H1 (cell line): ENCODE measurements around the gene PDZRN3. TPM values are rescaled to one million over a fixed set of nuclear protein-coding genes. Genes with fewer than 3 reads are reported as not detected.

Experiments used
- CTCF ChIA-PET: fragments of 300-600 bp; sonication (Branson Sonifier 250); formaldehyde crosslinking; loops from one replicate; lab custom pipeline; 2021; ENCODE audit not compliant: partially characterized antibody; lab: Charles Lee
- POLR2A ChIA-PET: fragments of 300-600 bp; sonication (Branson Sonifier 250); formaldehyde crosslinking; loops from one replicate; lab custom pipeline; 2021; ENCODE audit warnings: inconsistent platforms; ENCODE audit not compliant: partially characterized antibody; lab: Charles Lee
- DNase-seq, 2 experiments: peaks; one replicate each; pipeline versions ENCODE4 v3.0.0 to v3.0.0-alpha.2; 2010 to 2022; ENCODE audit warnings: low spot score in 2 of 2, low read depth in 1 of 2, mixed read lengths in 1 of 2
- FAIRE-seq: peaks from 2 replicates; lab custom pipeline; 2011; peaks lifted over from hg19 to GRCh38; lab: Jason Lieb, UNC
- H2AFZ ChIP-seq: 2 replicates; pipeline ENCODE4 v1.8.1; 2012; ENCODE audit warnings: low read length, inconsistent platforms
- H2AK5ac ChIP-seq: 2 replicates; pipeline ENCODE4 v1.6.1; 2013; ENCODE audit warnings: low read depth, low read length
- H2BK120ac ChIP-seq: replicated peaks from 2 replicates; pipeline ENCODE3; 2013; ENCODE audit warnings: low read depth, low read length, inconsistent platforms
- H2BK12ac ChIP-seq: 2 replicates; pipeline ENCODE4 v1.6.1; 2013; ENCODE audit warnings: low read depth, low read length
- H2BK15ac ChIP-seq: 2 replicates; pipeline ENCODE4 v1.6.1; 2013; ENCODE audit warnings: low read length
- H2BK20ac ChIP-seq: 2 replicates; pipeline ENCODE4 v1.6.1; 2013; ENCODE audit warnings: low read length
- H2BK5ac ChIP-seq: 2 replicates; pipeline ENCODE4 v1.6.1; 2013; ENCODE audit warnings: low read depth, low read length
- H3K14ac ChIP-seq: 2 replicates; pipeline ENCODE4 v1.6.1; 2013; ENCODE audit warnings: inconsistent platforms; ENCODE audit not compliant: insufficient read length
- H3K18ac ChIP-seq: 2 replicates; pipeline ENCODE4 v1.6.1; 2013; ENCODE audit warnings: low read length; ENCODE audit errors: extremely low read depth
- H3K23ac ChIP-seq: 2 replicates; pipeline ENCODE4 v1.6.1; 2013; ENCODE audit warnings: inconsistent platforms; ENCODE audit not compliant: insufficient read length
- H3K23me2 ChIP-seq: 2 replicates; pipeline ENCODE4 v1.6.1; 2013; ENCODE audit warnings: low read depth, low read length
- H3K27ac ChIP-seq: 2 replicates; pipeline ENCODE4 v1.6.1; 2011; ENCODE audit warnings: low read depth, low read length, inconsistent platforms
- H3K27me3 ChIP-seq, 4 experiments: replicated peaks in 1 of 4; 1 replicate in 1 of 4; 2 replicates in 3 of 4; pipeline versions ENCODE4 v1.6.1 to v1.8.1; 2011 to 2013; ENCODE audit warnings: low read length in 3 of 4, mild to moderate bottlenecking in 3 of 4, inconsistent platforms in 2 of 4, mixed read lengths in 2 of 4, moderate library complexity in 1 of 4; ENCODE audit not compliant: control insufficient read depth in 3 of 4, insufficient read depth in 3 of 4; ENCODE audit errors: extremely low read depth in 1 of 4
- H3K36me3 ChIP-seq, 4 experiments: 2 replicates each; pipeline versions ENCODE4 v1.6.1 to v1.8.1; 2011 to 2013; ENCODE audit warnings: mild to moderate bottlenecking in 4 of 4, low read length in 3 of 4, moderate library complexity in 2 of 4, control low read depth in 1 of 4, inconsistent platforms in 1 of 4; ENCODE audit not compliant: insufficient read depth in 4 of 4, control insufficient read depth in 2 of 4
- H3K4ac ChIP-seq: replicated peaks from 2 replicates; pipeline ENCODE3; 2013; ENCODE audit warnings: low read length, low read depth, mixed read lengths, inconsistent platforms; ENCODE audit not compliant: insufficient read length
- H3K4me1 ChIP-seq, 4 experiments: replicated peaks in 1 of 4; 1 replicate in 1 of 4; 2 replicates in 3 of 4; pipeline versions ENCODE4 v1.6.1 to v1.8.1; 2011 to 2013; ENCODE audit warnings: low read length in 3 of 4, inconsistent platforms in 2 of 4, mixed read lengths in 1 of 4; ENCODE audit not compliant: insufficient read depth in 4 of 4, control insufficient read depth in 3 of 4
- H3K4me2 ChIP-seq, 2 experiments: 2 replicates each; pipeline versions ENCODE4 v1.6.1 to v1.8.1; 2011 to 2013; ENCODE audit warnings: low read depth in 2 of 2, low read length in 2 of 2, control low read depth in 1 of 2, inconsistent platforms in 1 of 2, mild to moderate bottlenecking in 1 of 2; ENCODE audit not compliant: insufficient read depth in 1 of 2
- H3K4me3 ChIP-seq, 4 experiments: fragments of 200-600, 300-600 bp in 1 of 4; sonication (generic), shearing (Covaris generic), sonication (Bioruptor Twin) in 1 of 4; 2 replicates each; pipeline versions ENCODE4 v1.5.1 to v1.8.1; 2011 to 2016; ENCODE audit warnings: low read length in 4 of 4, low read depth in 3 of 4, control low read depth in 2 of 4, inconsistent platforms in 2 of 4, mild to moderate bottlenecking in 2 of 4, mixed read lengths in 1 of 4, moderate library complexity in 1 of 4; ENCODE audit not compliant: insufficient read depth in 2 of 4; ENCODE audit errors: extremely low read depth in 1 of 4
- H3K56ac ChIP-seq: replicated peaks from 2 replicates; pipeline ENCODE3; 2013; ENCODE audit warnings: low read depth, mild to moderate bottlenecking, mixed read lengths, low read length, inconsistent platforms; ENCODE audit not compliant: insufficient read length
- H3K79me1 ChIP-seq: 2 replicates; pipeline ENCODE4 v1.6.1; 2013; ENCODE audit warnings: low read depth, low read length, control low read depth
- H3K79me2 ChIP-seq, 2 experiments: 2 replicates each; pipeline versions ENCODE4 v1.6.1 to v1.8.1; 2012 to 2013; ENCODE audit warnings: low read length in 2 of 2, mild to moderate bottlenecking in 2 of 2, inconsistent platforms in 1 of 2; ENCODE audit not compliant: insufficient read depth in 2 of 2, control insufficient read depth in 1 of 2
- H3K9ac ChIP-seq, 4 experiments: replicated peaks in 1 of 4; 1 replicate in 1 of 4; 2 replicates in 3 of 4; pipeline versions ENCODE4 v1.6.1 to v1.8.1; 2011 to 2013; ENCODE audit warnings: low read depth in 3 of 4, low read length in 3 of 4, control low read depth in 2 of 4, mild to moderate bottlenecking in 2 of 4, moderate library complexity in 2 of 4, inconsistent platforms in 1 of 4; ENCODE audit errors: extremely low read depth in 1 of 4
- H3K9me3 ChIP-seq, 2 experiments: 2 replicates each; pipeline versions ENCODE4 v1.6.1 to v1.8.1; 2012 to 2013; ENCODE audit warnings: mild to moderate bottlenecking in 2 of 2, moderate library complexity in 2 of 2, control low read depth in 1 of 2, inconsistent platforms in 1 of 2, low read depth in 1 of 2, low read length in 1 of 2, mixed read lengths in 1 of 2; ENCODE audit not compliant: insufficient read depth in 2 of 2
- H4K20me1 ChIP-seq, 2 experiments: replicated peaks in 1 of 2; 2 replicates each; pipeline versions ENCODE3 to v1.8.1; 2011 to 2013; ENCODE audit warnings: inconsistent platforms in 2 of 2, low read length in 2 of 2, mild to moderate bottlenecking in 1 of 2; ENCODE audit not compliant: insufficient read depth in 2 of 2, control insufficient read depth in 1 of 2
- H4K5ac ChIP-seq: 2 replicates; pipeline ENCODE4 v1.6.1; 2013; ENCODE audit warnings: low read length, low read depth, mixed read lengths, inconsistent platforms; ENCODE audit not compliant: insufficient read length
- H4K8ac ChIP-seq: 2 replicates; pipeline ENCODE4 v1.8.0; 2013; ENCODE audit warnings: mild to moderate bottlenecking, moderate library complexity, low read length, inconsistent platforms; ENCODE audit not compliant: insufficient read depth; ENCODE audit errors: extremely low read depth
- H4K91ac ChIP-seq: replicated peaks from 2 replicates; pipeline ENCODE3; 2013; ENCODE audit warnings: low read length, mixed read lengths, inconsistent platforms; ENCODE audit not compliant: insufficient read length
- BRCA1 ChIP-seq: IDR thresholded peaks from 2 replicates; pipeline ENCODE4 v1.6.1; 2012; ENCODE audit warnings: low read depth, low read length, improper control_type of control experiment
- EZH2 ChIP-seq: fragments of 200-600 bp; sonication (generic); IDR thresholded peaks from 2 replicates; pipeline ENCODE4 v1.7.1; 2012; ENCODE audit warnings: low read depth, mild to moderate bottlenecking, moderate library complexity, low read length, inconsistent platforms; ENCODE audit not compliant: severe bottlenecking
- JUND ChIP-seq: IDR thresholded peaks from 2 replicates; pipeline ENCODE4 v1.6.1; 2011; ENCODE audit warnings: mild to moderate bottlenecking, improper control_type of control experiment, low read length
- MAFK ChIP-seq: IDR thresholded peaks from 2 replicates; pipeline ENCODE4 v1.6.1; 2012; ENCODE audit warnings: low read depth, mild to moderate bottlenecking, improper control_type of control experiment, low read length
- NANOG ChIP-seq: IDR thresholded peaks from 2 replicates; pipeline ENCODE4 v1.6.1; 2011; ENCODE audit warnings: low read length, low read depth, mild to moderate bottlenecking, inconsistent platforms; ENCODE audit not compliant: insufficient read depth, poor library complexity, severe bottlenecking
- RNF2 ChIP-seq: fragments of 200-900, 300-1000 bp; sonication (generic); IDR thresholded peaks from 2 replicates; pipeline ENCODE4 v1.7.1; 2016; ENCODE audit warnings: borderline replicate concordance, low read depth, mild to moderate bottlenecking, antibody characterized with exemption, low read length; ENCODE audit not compliant: poor library complexity, severe bottlenecking; ENCODE audit errors: missing control alignments
- SIX5 ChIP-seq: IDR thresholded peaks from 2 replicates; pipeline ENCODE4 v1.6.1; 2011; ENCODE audit warnings: mild to moderate bottlenecking, low read depth, low read length
- TCF12 ChIP-seq: IDR thresholded peaks from 2 replicates; pipeline ENCODE4 v1.6.1; 2011; ENCODE audit warnings: low read depth, mild to moderate bottlenecking, low read length
- WGBS, 2 experiments: shearing (Covaris generic) in 1 of 2; methylation state at CpG; one replicate each; pipeline versions ENCODE4 v1.1.6 to v1.1.7; 2013 to 2015; ENCODE audit warnings: low lambda C conversion rate in 2 of 2, mixed read lengths in 2 of 2, inconsistent platforms in 1 of 2, low coverage in 1 of 2, missing lambda C conversion rate in 1 of 2; ENCODE audit not compliant: insufficient replicate concordance in 2 of 2, insufficient coverage in 1 of 2, insufficient read length in 1 of 2; ENCODE audit errors: extremely low coverage in 1 of 2, missing lambda C conversion rate in 1 of 2; 5-methylcytosine and 5-hydroxymethylcytosine counted together
- polyA plus RNA-seq, 7 experiments: library from polyadenylated mRNA; depleted of rRNA in 3 of 7; stranded (reverse) in 5 of 7; unstranded in 2 of 7; fragments of >200 nt in 5 of 7; fragments of 200-250 nt in 2 of 7; gene quantifications; 1 replicate in 5 of 7; 2 replicates in 1 of 7; 4 replicates in 1 of 7; pipeline versions ENCODE4 v1.2.1 to v1.2.3, GENCODE V29; 2011 to 2013; ENCODE audit warnings: missing spikeins in 2 of 7, mixed read lengths in 2 of 7
- total RNA-seq: library from RNA; stranded (reverse); fragmentation: NEBNext Ultra II Directional; extraction: Animal tissue kit (Norgen Biotek cat#: 25700); gene quantifications from 2 replicates; pipeline ENCODE4 v1.2.1, GENCODE V29; 2021

Gene PDZRN3
- total and polyA plus RNA-seq, 2 of the 8 experiments (the other 6 are each of a cell fraction or from before 2014, with no cell fraction given): 4.2 to 20.5 TPM

GRCh38 chr3:73548436-73548835, 76.3 kb downstream of the PDZRN3 start:
- Histone ChIP-seq H4K8ac (no peak overlapping the region), H3K4ac (no peak overlapping the region), H4K20me1 (peaks cover 0 to 3% of the 10 kb centered on the region in 2 experiments), H3K36me3 (no peaks in the 10 kb centered on the region), H3K4me1 (peaks cover 0 to 6% (median 3%) of the 10 kb centered on the region in 4 experiments; a peak in 5 of 7 replicates), H4K91ac (no peak overlapping the region), H2BK20ac (no peak overlapping the region), H3K79me2 (peaks cover 0 to 2% of the 10 kb centered on the region in 2 experiments; a peak in 1 of 4 replicates), H2AFZ (no peak overlapping the region), H3K4me2 (no peak overlapping the region), H3K27me3 (no peaks in the 10 kb centered on the region), H3K14ac (no peak overlapping the region), H3K27ac (no peak overlapping the region), H3K9ac (no peak overlapping the region), H2BK12ac (no peak overlapping the region), H3K18ac (no peak overlapping the region), H3K4me3 (no peak overlapping the region), H2AK5ac (no peak overlapping the region), H2BK120ac (no peak overlapping the region), H3K79me1 (no peaks in the 10 kb centered on the region; the same call in 1 of the 2 replicates), H3K9me3 (no peaks in the 10 kb centered on the region), H3K23me2 (no peaks in the 10 kb centered on the region), H4K5ac (no peak overlapping the region), H2BK15ac (no peak overlapping the region), H2BK5ac (no peak overlapping the region), H3K56ac (no peak overlapping the region), H3K23ac (no peak overlapping the region)
- CTCF ChIA-PET: interaction anchor here (1.3 to 2.7 kb wide), 4 partner anchors 8 to 299 kb away, joined by 3 to 10 read pairs (median 4); no protein-coding TSS in a partner anchor
- POLR2A ChIA-PET: no interaction called here
- FAIRE-seq (no peak), DNase-seq (no peak)
- WGBS, 2 experiments: 87% methylated on average over 3 of the region's 3 CpGs; no CpG with 5 or more reads in 1 of the 2 experiments
- no peak for TF ChIP-seq SIX5
- no peak for TF ChIP-seq TCF12
- no peak for TF ChIP-seq BRCA1
- TF ChIP-seq RNF2: no peak
- TF ChIP-seq MAFK: no peak
- TF ChIP-seq NANOG: no peak
- no peak for TF ChIP-seq EZH2
- no peak for TF ChIP-seq JUND
